K562 (cell line): ENCODE results near the gene TPD52L2.

Experiments used
- CHD4 ChIP-seq: fragments of 200-600 bp; sonication (generic); IDR thresholded peaks from 3 replicates; pipeline ENCODE4 v1.6.1; 2012; ENCODE audit warnings: low read depth, mild to moderate bottlenecking, mixed read lengths, low read length, inconsistent platforms; ENCODE audit not compliant: insufficient read depth, insufficient replicate concordance, poor library complexity, severe bottlenecking
- EZH2 ChIP-seq: IDR thresholded peaks from 2 replicates; pipeline ENCODE4 v1.6.1; 2012; ENCODE audit warnings: low read depth, mild to moderate bottlenecking, inconsistent platforms, low read length, borderline replicate concordance
- NFYB ChIP-seq: IDR thresholded peaks from 2 replicates; pipeline ENCODE4 v1.6.1; 2011; ENCODE audit warnings: mild to moderate bottlenecking, moderate library complexity; ENCODE audit not compliant: insufficient read length; ENCODE audit errors: extremely low read depth
- NR2F6 ChIP-seq: fragments of 450-650 bp; formaldehyde crosslinking; IDR thresholded peaks from 2 replicates; pipeline ENCODE4 v1.4.0; 2020; ENCODE audit warnings: mild to moderate bottlenecking
- TBP ChIP-seq: optimal IDR thresholded peaks from 2 replicates; pipeline ENCODE3; 2011; ENCODE audit warnings: low read depth, low read length, improper control_type of control experiment
- WHSC1 ChIP-seq: IDR thresholded peaks from one replicate; pipeline ENCODE4 v1.6.1; 2012; ENCODE audit warnings: low read length, control low read depth, inconsistent platforms
- ZNF263 ChIP-seq: sonication (generic); formaldehyde crosslinking; IDR thresholded peaks from 2 replicates; pipeline ENCODE4 v1.8.0; 2022; ENCODE audit warnings: mild to moderate bottlenecking, missing genetic modification reagents, borderline replicate concordance
- ZNF3 ChIP-seq: fragments of 250-450 bp; sonication (Bioruptor Pico); IDR thresholded peaks from 2 replicates; pipeline ENCODE4 v1.5.0; 2021; ENCODE audit warnings: mild to moderate bottlenecking, moderate library complexity

GRCh38 chr20:63908008-63908682, 43.1 kb downstream of the TPD52L2 start:
- TF ChIP-seq CHD4: no peak
- no peak for TF ChIP-seq ZNF3
- no peak for TF ChIP-seq TBP
- TF ChIP-seq NFYB: no peak
- TF ChIP-seq NR2F6: no peak
- no peak for TF ChIP-seq EZH2
- TF ChIP-seq ZNF263 (CRISPR knock-in tag): no peak
- no peak for TF ChIP-seq WHSC1
